Measurements from ENCODE around the gene ISCA2.

DNA sequence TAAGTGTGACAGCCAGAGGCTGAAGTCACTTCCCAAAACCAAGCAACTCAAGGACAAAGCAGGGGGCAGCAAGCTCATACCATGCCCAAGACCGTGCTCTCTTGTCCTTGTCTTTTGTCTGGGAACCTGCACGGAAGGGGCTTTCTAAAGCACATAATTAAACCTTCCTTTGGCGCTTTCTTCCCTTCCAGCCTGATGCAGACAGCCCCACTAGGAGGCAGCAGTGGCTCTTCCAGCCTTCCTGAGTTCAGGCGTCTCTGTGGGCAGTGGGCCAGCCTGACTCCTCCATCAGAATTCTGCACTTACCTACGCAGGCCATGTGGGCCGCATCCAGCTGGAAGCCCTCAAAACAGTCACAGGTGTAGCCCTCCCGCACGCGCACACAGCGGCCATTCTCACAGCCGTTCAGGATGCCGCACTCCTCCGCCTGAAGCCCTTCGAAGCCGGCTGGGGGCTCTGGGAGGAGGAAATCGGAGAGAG is 7.6 kb downstream of the ISCA2 start:
- TF ChIP-seq, protein P1, sequence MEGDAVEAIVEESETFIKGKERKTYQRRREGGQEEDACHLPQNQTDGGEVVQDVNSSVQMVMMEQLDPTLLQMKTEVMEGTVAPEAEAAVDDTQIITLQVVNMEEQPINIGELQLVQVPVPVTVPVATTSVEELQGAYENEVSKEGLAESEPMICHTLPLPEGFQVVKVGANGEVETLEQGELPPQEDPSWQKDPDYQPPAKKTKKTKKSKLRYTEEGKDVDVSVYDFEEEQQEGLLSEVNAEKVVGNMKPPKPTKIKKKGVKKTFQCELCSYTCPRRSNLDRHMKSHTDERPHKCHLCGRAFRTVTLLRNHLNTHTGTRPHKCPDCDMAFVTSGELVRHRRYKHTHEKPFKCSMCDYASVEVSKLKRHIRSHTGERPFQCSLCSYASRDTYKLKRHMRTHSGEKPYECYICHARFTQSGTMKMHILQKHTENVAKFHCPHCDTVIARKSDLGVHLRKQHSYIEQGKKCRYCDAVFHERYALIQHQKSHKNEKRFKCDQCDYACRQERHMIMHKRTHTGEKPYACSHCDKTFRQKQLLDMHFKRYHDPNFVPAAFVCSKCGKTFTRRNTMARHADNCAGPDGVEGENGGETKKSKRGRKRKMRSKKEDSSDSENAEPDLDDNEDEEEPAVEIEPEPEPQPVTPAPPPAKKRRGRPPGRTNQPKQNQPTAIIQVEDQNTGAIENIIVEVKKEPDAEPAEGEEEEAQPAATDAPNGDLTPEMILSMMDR (IDR thresholded peaks at IDR 0.05), result peak; percentile 23 to 75 (median 59)
- TF ChIP-seq POLR2A (IDR thresholded peaks at IDR 0.05), result no peak
